HG02943 (cell line): ENCODE results near the gene ATP2B2.

Experiments used
- ATAC-seq: cut with Tn5 transposase; IDR thresholded peaks from one replicate; pipeline ENCODE4 v1.9.1; 2021; ENCODE audit warnings: mild to moderate bottlenecking, low read depth, moderate library complexity; ENCODE audit not compliant: unreplicated experiment

Gene ATP2B2

GRCh38 chr3:10473581-10474274 is 31.7 kb downstream of the ATP2B2 start:
- ATAC-seq: no peak

- ATAC-seq: no peak
These were observed 32.4 kb downstream of the ATP2B2 start for GRCh38 chr3:10472877-10473440.

GRCh38 chr3:10471054-10471688 is 34.2 kb downstream of the ATP2B2 start:
- ATAC-seq: no peak

- no peak for ATAC-seq
These were observed 35.0 kb downstream of the ATP2B2 start for GRCh38 chr3:10470120-10471053.

GRCh38 chr3:10469441-10470119 is 35.8 kb downstream of the ATP2B2 start:
- no peak for ATAC-seq

- ATAC-seq: no peak
These were observed 36.6 kb downstream of the ATP2B2 start for GRCh38 chr3:10468613-10469354.

- no peak for ATAC-seq
These were observed 37.3 kb downstream of the ATP2B2 start for GRCh38 chr3:10467904-10468612.

GRCh38 chr3:10467204-10467603 is 38.2 kb downstream of the ATP2B2 start:
- no peak for ATAC-seq

GRCh38 chr3:10466186-10466585 is 39.2 kb downstream of the ATP2B2 start:
- no peak for ATAC-seq

- ATAC-seq: no peak
These were observed 40.2 kb downstream of the ATP2B2 start for GRCh38 chr3:10465161-10465560.

- ATAC-seq: no peak
These were observed 41.6 kb downstream of the ATP2B2 start for GRCh38 chr3:10463533-10464434.

- no peak for ATAC-seq
These were observed 42.5 kb downstream of the ATP2B2 start for GRCh38 chr3:10462641-10463532.

- ATAC-seq: no peak
These were observed 44.3 kb downstream of the ATP2B2 start for GRCh38 chr3:10460951-10461545.

- no peak for ATAC-seq
These were observed 45.2 kb downstream of the ATP2B2 start for GRCh38 chr3:10459954-10460754.

- no peak for ATAC-seq
These were observed 47.8 kb downstream of the ATP2B2 start for GRCh38 chr3:10457560-10457959.

GRCh38 chr3:10456981-10457380 is 48.4 kb downstream of the ATP2B2 start:
- no peak for ATAC-seq
